Erythroblast (primary cell): ENCODE results near the gene MRLN.

Experiments used
- GATA1 ChIP-seq: IDR thresholded peaks from 2 replicates; pipeline ENCODE4 v1.6.1; 2011; ENCODE audit warnings: low read depth, mild to moderate bottlenecking, control low read depth, low read length, moderate library complexity
- POLR2A ChIP-seq: IDR thresholded peaks from 2 replicates; pipeline ENCODE4 v1.6.1; 2011; ENCODE audit warnings: mild to moderate bottlenecking, low read length

- no peak for TF ChIP-seq POLR2A
- TF ChIP-seq GATA1: no peak
Measured at GRCh38 chr10:59687657-59688056, 65.6 kb downstream of the MRLN start.
